Endodermal cell (in vitro differentiated cells): ENCODE results near the gene AHI1. TPM values are rescaled to one million over a fixed set of nuclear protein-coding genes. Genes with fewer than 3 reads are reported as not detected.
A peak's percentile ranks its signal among the peaks of the same experiment; 100 is the strongest.
"Not testable (repeated sequence)": the region's sequence is repeated elsewhere in the genome, so short reads cannot be mapped to it uniquely, and the experiment has no call there.

Experiments
- DNase-seq: peaks from one replicate; pipeline ENCODE4 v3.0.0-alpha.2; 2017
- H3K27ac ChIP-seq: 2 replicates; pipeline ENCODE4 v1.5.1; 2013; ENCODE audit warnings: mild to moderate bottlenecking, low read depth, low read length, moderate library complexity
- H3K27me3 ChIP-seq: 2 replicates; pipeline ENCODE4 v1.6.1; 2013; ENCODE audit warnings: mild to moderate bottlenecking, low read length, moderate library complexity; ENCODE audit not compliant: insufficient read depth, control insufficient read depth, poor library complexity, severe bottlenecking
- H3K36me3 ChIP-seq: 2 replicates; pipeline ENCODE4 v1.7.0; 2013; ENCODE audit warnings: mild to moderate bottlenecking, low read length, moderate library complexity; ENCODE audit not compliant: control insufficient read depth, insufficient read depth
- H3K4me1 ChIP-seq: one replicate; pipeline ENCODE4 v1.7.0; 2013; ENCODE audit warnings: low read length; ENCODE audit not compliant: control insufficient read depth, insufficient read depth
- H3K4me3 ChIP-seq: 2 replicates; pipeline ENCODE4 v1.5.1; 2013; ENCODE audit warnings: mild to moderate bottlenecking, low read length, moderate library complexity
- H3K9ac ChIP-seq: 2 replicates; pipeline ENCODE4 v1.6.1; 2013; ENCODE audit warnings: mild to moderate bottlenecking, low read length, moderate library complexity; ENCODE audit not compliant: poor library complexity, severe bottlenecking; ENCODE audit errors: extremely low read depth
- H3K9me3 ChIP-seq: 2 replicates; pipeline ENCODE4 v1.6.1; 2013; ENCODE audit warnings: mild to moderate bottlenecking, low read length, moderate library complexity; ENCODE audit not compliant: control insufficient read depth
- H3K27ac Mint-ChIP-seq: 2 replicates; pipeline ENCODE4 v1.8.0; 2020; ENCODE audit warnings: mixed read lengths
- H3K27me3 Mint-ChIP-seq: 2 replicates; pipeline ENCODE4 v1.8.0; 2021; ENCODE audit warnings: mild to moderate bottlenecking, mixed read lengths; ENCODE audit not compliant: insufficient read depth
- H3K36me3 Mint-ChIP-seq: 2 replicates; pipeline ENCODE4 v1.8.0; 2020; ENCODE audit warnings: low read depth, mixed read lengths
- H3K4me1 Mint-ChIP-seq: 2 replicates; pipeline ENCODE4 v1.8.0; 2020; ENCODE audit warnings: mixed read lengths
- H3K4me3 Mint-ChIP-seq: 2 replicates; pipeline ENCODE4 v1.8.0; 2020; ENCODE audit warnings: mild to moderate bottlenecking, moderate library complexity, mixed read lengths
- H3K9me3 Mint-ChIP-seq: 2 replicates; pipeline ENCODE4 v1.8.0; 2020; ENCODE audit warnings: mild to moderate bottlenecking, mixed read lengths
- CTCF ChIP-seq: fragments of 200-600 bp; sonication (generic); conservative IDR thresholded peaks from 2 replicates; pipeline ENCODE4 v1.5.0; 2021; ENCODE audit warnings: antibody characterized with exemption, mild to moderate bottlenecking
- WGBS, 2 experiments: methylation state at CpG; one replicate each; pipeline versions ENCODE4 v1.1.5 to v1.1.7; 2013; ENCODE audit warnings: missing lambda C conversion rate in 2 of 2, mixed read lengths in 1 of 2; ENCODE audit not compliant: insufficient coverage in 1 of 2, insufficient read length in 1 of 2; 5-methylcytosine and 5-hydroxymethylcytosine counted together
- total RNA-seq, 2 donors: library from RNA; stranded (reverse); fragmentation: NEBNext Ultra II Directional in 1 of 2; extraction: Animal tissue kit (Norgen Biotek cat#: 25700) in 1 of 2; gene quantifications; 2 replicates in 1 of 2; 3 replicates in 1 of 2; pipeline ENCODE4 v1.2.1, GENCODE V29; 2021

Gene AHI1
- total RNA-seq, 2 donors from 2014 or later = 24.9 to 34.9 TPM

GRCh38 chr6:135250751-135251497, 246.6 kb downstream of the AHI1 start:
- Mint-ChIP-seq H3K27ac (peak overlapping the region; percentile 53), H3K4me3 (peak overlapping the region; percentile 31), H3K27me3 (peaks cover 4% of the 10 kb centered on the region)

GRCh38 chr6:135250234-135250633, 247.3 kb downstream of the AHI1 start:
- no peak overlapping the region for H3K27ac ChIP-seq
- DNase-seq = no peak
- H3K27me3 Mint-ChIP-seq = peaks cover 4% of the 10 kb centered on the region
- TF ChIP-seq CTCF = no peak
- H3K4me3 Mint-ChIP-seq = no peak overlapping the region
- H3K4me3 ChIP-seq = no peak overlapping the region
- H3K9ac ChIP-seq = no peak overlapping the region
- H3K4me1 Mint-ChIP-seq = peaks cover 37% of the 10 kb centered on the region
- H3K27ac Mint-ChIP-seq = peak overlapping the region; percentile 8
- WGBS, 2 experiments = 83 to 91% methylated on average over 2 to 9 of the region's 9 CpGs
- H3K36me3 ChIP-seq = no peaks in the 10 kb centered on the region
- no peaks in the 10 kb centered on the region for H3K36me3 Mint-ChIP-seq
- H3K4me1 ChIP-seq = peaks cover 17% of the 10 kb centered on the region
- H3K9me3 ChIP-seq = no peaks in the 10 kb centered on the region
- H3K9me3 Mint-ChIP-seq = peaks cover 5% of the 10 kb centered on the region
- H3K27me3 ChIP-seq = peaks cover 46% of the 10 kb centered on the region

More at GRCh38 chr6:135250751-135251497, 246.6 kb downstream of the AHI1 start:
- H3K4me3 ChIP-seq = peak overlapping the region; percentile 46
- peaks cover 17% of the 10 kb centered on the region for H3K4me1 ChIP-seq
- 59 to 75% methylated on average over 5 to 9 of the region's 9 CpGs for WGBS, 2 experiments
- Mint-ChIP-seq H3K4me1 (peaks cover 37% of the 10 kb centered on the region), H3K36me3 (no peaks in the 10 kb centered on the region), H3K9me3 (peaks cover 5% of the 10 kb centered on the region)
- no peak for TF ChIP-seq CTCF
- H3K9ac ChIP-seq = no peak overlapping the region
- peaks cover 46% of the 10 kb centered on the region for H3K27me3 ChIP-seq
- H3K36me3 ChIP-seq = no peaks in the 10 kb centered on the region
- peak; percentile 67 for DNase-seq
- no peak overlapping the region for H3K27ac ChIP-seq
- no peaks in the 10 kb centered on the region for H3K9me3 ChIP-seq

- not testable (repeated sequence) for H3K36me3 Mint-ChIP-seq, H3K9me3 ChIP-seq, H3K27ac Mint-ChIP-seq, H3K4me3 ChIP-seq, DNase-seq, H3K9me3 Mint-ChIP-seq, H3K27ac ChIP-seq, H3K4me1 ChIP-seq, H3K9ac ChIP-seq, H3K36me3 ChIP-seq, H3K4me3 Mint-ChIP-seq, H3K27me3 Mint-ChIP-seq
- H3K27me3 ChIP-seq = peaks cover 15% of the 10 kb centered on the region
- 90 to 92% methylated on average over 3 to 7 of the region's 8 CpGs for WGBS, 2 experiments
- peaks cover 28% of the 10 kb centered on the region for H3K4me1 Mint-ChIP-seq
Observed at GRCh38 chr6:135246412-135247012, 251.0 kb downstream of the AHI1 start.
